GM12872 (cell line): ENCODE measurements around the gene CSMD2.

Source experiments
- TF ChIP-seq, protein P1 (sequence below): IDR thresholded peaks from 3 replicates; pipeline ENCODE4 v1.5.1; 2011; ENCODE audit warnings: low read depth, mild to moderate bottlenecking, low read length, moderate library complexity; ENCODE audit not compliant: insufficient read depth

Gene CSMD2

DNA sequence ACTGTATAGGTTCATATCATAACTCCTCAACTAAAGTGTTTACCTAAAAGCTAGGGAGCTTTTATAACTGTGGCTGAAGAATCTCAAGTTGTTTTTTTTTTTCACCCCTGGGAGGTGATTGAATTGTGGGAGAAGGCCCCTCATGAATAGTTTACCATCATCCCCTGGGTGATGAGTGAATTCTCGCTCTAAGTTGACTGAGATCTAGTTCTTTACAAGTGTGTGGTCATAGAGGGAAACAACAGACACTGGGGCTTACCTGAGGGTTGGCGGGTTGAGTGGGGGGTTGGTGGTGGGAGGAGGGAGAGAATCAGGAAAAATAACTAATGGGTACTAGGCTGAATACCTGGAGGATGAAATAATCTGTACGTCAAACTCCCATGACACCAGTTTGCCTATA is 700.5 kb downstream of the CSMD2 start:
- TF ChIP-seq, protein P1, sequence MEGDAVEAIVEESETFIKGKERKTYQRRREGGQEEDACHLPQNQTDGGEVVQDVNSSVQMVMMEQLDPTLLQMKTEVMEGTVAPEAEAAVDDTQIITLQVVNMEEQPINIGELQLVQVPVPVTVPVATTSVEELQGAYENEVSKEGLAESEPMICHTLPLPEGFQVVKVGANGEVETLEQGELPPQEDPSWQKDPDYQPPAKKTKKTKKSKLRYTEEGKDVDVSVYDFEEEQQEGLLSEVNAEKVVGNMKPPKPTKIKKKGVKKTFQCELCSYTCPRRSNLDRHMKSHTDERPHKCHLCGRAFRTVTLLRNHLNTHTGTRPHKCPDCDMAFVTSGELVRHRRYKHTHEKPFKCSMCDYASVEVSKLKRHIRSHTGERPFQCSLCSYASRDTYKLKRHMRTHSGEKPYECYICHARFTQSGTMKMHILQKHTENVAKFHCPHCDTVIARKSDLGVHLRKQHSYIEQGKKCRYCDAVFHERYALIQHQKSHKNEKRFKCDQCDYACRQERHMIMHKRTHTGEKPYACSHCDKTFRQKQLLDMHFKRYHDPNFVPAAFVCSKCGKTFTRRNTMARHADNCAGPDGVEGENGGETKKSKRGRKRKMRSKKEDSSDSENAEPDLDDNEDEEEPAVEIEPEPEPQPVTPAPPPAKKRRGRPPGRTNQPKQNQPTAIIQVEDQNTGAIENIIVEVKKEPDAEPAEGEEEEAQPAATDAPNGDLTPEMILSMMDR = no peak
